ENCODE measurements around the gene PROCA1.

The PROCA1 gene, protein sequence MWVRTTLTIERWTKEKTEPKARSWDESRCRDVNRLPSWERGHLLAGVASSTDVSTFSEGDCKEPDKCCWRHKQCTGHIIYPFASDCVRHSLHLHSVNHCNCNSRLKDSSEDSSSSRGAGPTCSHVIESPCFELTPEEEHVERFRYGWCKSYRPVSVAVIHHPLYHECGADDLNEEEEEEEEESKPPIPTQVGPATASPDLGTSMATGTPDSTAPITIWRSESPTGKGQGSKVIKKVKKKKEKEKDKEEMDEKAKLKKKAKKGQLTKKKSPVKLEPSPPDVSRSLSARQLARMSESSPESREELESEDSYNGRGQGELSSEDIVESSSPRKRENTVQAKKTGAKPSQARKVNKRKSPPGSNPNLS

GRCh38 chr17:28711723-28712031, at the start of gene PROCA1:
Gene PROCA1, minus strand, starts transcription at chr17:28711888. Its CDS starts 228 bp downstream, at chr17:28711660.
- no peak for DNase-seq (ENCODE audit: low read depth)
- TF ChIP-seq CTCF (conservative IDR thresholded peaks at IDR 0.05; ENCODE audit: low read depth, low read length) = no peak

GRCh38 chr17:28760601-28761562, 49.2 kb upstream of the PROCA1 start:
- H3K4me3 ChIP-seq (ENCODE audit: low read length) = no peak overlapping the region

More at GRCh38 chr17:28711723-28712031, at the start of gene PROCA1:
- H3K4me3 ChIP-seq (ENCODE audit: low read length) = peak within 1 kb of the TSS; percentile 58

DNA sequence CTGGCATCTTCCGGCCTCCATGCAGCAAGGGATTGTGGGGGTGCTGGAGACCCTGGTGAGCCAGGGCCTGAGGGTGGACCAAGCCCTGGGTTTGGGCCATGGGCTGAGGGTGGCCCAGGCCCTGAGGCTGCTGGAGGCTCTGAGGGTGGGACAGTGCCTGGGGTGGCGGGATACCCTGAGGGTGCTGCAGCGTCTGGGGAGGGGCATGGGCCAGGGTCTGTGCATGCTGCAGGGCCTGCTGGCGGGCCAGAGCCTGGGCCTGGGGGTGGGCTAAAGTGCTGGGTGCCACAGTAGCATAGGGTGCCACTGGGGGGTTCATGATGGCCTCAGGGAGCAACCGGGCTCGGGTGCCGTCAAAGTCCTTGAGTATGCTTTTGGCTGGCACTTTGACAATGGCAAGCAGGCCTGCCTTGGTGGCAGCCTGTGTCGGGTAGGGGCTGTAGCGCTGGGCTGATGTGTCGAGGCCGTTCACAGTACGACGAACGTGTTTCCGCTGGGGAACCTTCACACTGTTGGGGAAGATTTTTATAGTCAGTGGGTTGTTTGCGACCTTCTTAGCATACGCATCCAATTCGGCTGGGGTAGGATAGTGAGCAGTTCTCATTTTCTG, 47.7 kb upstream of the PROCA1 start:
- no peak overlapping the region for H3K4me3 ChIP-seq (ENCODE audit: low read length)
- no peak for TF ChIP-seq CTCF (conservative IDR thresholded peaks at IDR 0.05; ENCODE audit: low read depth, low read length)
- DNase-seq (ENCODE audit: low read depth) = no peak

More at GRCh38 chr17:28760601-28761562, 49.2 kb upstream of the PROCA1 start:
- no peak for TF ChIP-seq CTCF (conservative IDR thresholded peaks at IDR 0.05; ENCODE audit: low read depth, low read length)
- no peak for DNase-seq (ENCODE audit: low read depth)

DNA sequence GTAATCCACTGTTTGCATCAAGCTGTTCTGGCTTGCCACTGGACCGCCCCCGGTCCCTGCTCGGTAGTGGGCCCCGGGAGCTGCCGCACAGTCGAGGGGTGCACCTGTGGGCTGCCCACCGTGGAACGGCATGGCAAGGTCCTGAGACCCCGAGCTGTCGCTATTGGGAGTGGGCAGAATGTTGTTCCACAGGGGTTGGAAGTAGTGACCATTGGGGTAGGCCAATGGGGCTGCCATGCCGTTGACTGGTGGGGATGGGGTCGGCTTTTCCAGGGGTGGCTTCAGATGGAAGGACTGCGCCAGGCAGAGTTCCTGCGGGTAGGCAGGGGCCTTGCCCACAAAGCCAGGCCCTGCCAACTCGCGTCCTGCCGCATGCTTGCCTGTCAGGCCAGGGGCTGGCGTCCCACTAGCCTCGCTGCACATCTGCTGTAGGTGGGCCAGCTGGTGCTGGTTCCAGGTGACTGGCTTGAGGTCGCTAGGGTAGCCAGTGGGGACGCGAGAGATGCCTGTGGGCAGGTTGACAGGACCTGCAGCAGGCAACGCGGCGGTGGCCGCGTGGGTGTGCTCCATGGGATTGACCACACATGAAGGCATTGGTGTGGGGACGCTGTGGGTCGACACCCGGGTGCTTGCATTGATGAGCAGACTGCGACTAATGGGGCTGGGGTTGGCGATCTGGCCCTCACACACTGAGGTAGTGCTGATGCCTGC, 46.9 kb upstream of the PROCA1 start:
- H3K4me3 ChIP-seq (ENCODE audit: low read length) = no peak overlapping the region
- no peak for TF ChIP-seq CTCF (conservative IDR thresholded peaks at IDR 0.05; ENCODE audit: low read depth, low read length)
- DNase-seq (ENCODE audit: low read depth) = no peak

DNA sequence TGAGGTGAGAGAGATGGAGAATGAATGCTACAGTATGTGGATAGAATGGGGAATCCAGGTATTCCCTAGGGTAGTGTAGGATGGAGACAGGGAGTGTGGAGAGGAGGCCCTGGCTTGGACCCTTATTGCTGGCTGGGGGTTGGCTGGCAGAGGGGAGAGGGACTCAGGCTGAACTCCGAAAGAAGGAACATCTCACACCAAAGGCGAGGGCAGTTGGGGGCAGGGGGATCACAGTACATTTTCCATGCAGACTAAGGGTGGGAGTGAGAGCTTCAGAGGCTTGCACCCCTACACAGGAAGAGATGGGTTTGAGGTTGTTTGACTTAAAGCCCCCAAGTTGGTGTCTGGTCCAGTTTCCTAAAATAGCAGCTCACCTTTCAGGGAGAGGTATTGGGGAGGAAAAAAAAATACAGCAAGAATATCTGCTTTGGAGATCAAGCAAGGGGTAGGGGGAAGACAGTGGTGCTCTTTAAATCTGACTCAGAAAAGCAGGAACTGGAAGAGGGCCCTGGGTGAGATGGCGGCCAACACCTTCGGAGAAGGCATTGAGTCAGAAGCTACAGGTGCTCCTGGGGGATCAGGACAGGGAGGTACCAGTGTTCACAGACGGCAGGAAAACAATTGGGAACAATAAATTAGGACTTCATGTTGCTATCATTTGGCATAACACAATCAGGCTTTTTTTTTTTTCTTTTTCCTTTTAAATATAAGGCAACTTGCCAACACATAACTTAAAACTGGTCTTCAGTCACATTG, 44.5 kb upstream of the PROCA1 start:
- DNase-seq (ENCODE audit: low read depth) = no peak
- no peak for TF ChIP-seq CTCF (conservative IDR thresholded peaks at IDR 0.05; ENCODE audit: low read depth, low read length)
- H3K4me3 ChIP-seq (ENCODE audit: low read length) = no peak overlapping the region

GRCh38 chr17:28755486-28755885, 43.8 kb upstream of the PROCA1 start:
- no peak overlapping the region for H3K4me3 ChIP-seq (ENCODE audit: low read length)
- no peak for TF ChIP-seq CTCF (conservative IDR thresholded peaks at IDR 0.05; ENCODE audit: low read depth, low read length)
- DNase-seq (ENCODE audit: low read depth) = no peak

Data from retinal pigment epithelial cell (primary cell).